C4-2B (cell line): ENCODE measurements around the gene MYO1D.

Experiments used
- ZFX ChIP-seq: fragments of 450-650 bp; IDR thresholded peaks from 2 replicates; pipeline ENCODE4 v1.6.1; 2017
- TF ChIP-seq, protein P1 (sequence below): fragments of 450-650 bp; conservative IDR thresholded peaks from 2 replicates; pipeline ENCODE4 v1.5.1; 2017; ENCODE audit warnings: mild to moderate bottlenecking

DNA sequence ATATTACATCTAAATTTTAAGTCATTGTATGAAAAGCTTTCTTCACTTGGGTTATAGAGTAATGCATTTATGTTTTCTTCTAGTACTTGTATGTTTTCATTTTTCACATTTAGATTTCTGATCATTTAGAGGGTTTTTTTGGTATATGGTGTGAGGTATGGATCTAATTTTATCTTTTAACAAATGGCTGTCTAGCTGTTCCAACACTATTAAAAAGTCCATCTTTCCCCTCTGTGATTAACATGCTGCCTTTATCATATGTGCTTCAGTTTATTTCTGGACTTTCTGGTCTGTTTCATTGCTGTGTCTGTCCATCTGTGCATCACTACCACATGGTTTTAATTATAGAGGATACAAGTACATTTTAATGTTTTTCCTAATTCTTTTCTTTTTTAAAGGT lies 163.8 kb downstream of the MYO1D start:
- TF ChIP-seq, protein P1, sequence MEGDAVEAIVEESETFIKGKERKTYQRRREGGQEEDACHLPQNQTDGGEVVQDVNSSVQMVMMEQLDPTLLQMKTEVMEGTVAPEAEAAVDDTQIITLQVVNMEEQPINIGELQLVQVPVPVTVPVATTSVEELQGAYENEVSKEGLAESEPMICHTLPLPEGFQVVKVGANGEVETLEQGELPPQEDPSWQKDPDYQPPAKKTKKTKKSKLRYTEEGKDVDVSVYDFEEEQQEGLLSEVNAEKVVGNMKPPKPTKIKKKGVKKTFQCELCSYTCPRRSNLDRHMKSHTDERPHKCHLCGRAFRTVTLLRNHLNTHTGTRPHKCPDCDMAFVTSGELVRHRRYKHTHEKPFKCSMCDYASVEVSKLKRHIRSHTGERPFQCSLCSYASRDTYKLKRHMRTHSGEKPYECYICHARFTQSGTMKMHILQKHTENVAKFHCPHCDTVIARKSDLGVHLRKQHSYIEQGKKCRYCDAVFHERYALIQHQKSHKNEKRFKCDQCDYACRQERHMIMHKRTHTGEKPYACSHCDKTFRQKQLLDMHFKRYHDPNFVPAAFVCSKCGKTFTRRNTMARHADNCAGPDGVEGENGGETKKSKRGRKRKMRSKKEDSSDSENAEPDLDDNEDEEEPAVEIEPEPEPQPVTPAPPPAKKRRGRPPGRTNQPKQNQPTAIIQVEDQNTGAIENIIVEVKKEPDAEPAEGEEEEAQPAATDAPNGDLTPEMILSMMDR = no peak
- TF ChIP-seq ZFX = no peak
